ENCODE measurements around the gene LGI4.

Gene LGI4

GRCh38 chr19:35089554-35089953, 45.3 kb downstream of the LGI4 start:
- H3K79me2 ChIP-seq (ENCODE audit: low read length) = no peaks in the 10 kb centered on the region
- peaks cover 53% of the 10 kb centered on the region for H3K27me3 ChIP-seq (replicated peaks; ENCODE audit: insufficient read depth, low read length)
- no peak overlapping the region for H3K27ac ChIP-seq (ENCODE audit: low read length)
- no peaks in the 10 kb centered on the region for H3K9me2 ChIP-seq (replicated peaks; ENCODE audit: insufficient read depth, low read length)
- H3K4me2 ChIP-seq (ENCODE audit: low read depth, low read length) = no peak overlapping the region
- H3K9ac ChIP-seq (ENCODE audit: low read length) = no peak overlapping the region
- no peak for DNase-seq
- no peaks in the 10 kb centered on the region for H4K20me1 ChIP-seq (ENCODE audit: insufficient read depth, low read length)
- no peaks in the 10 kb centered on the region for H3K9me3 ChIP-seq (replicated peaks; ENCODE audit: insufficient read depth, low read length)
- no peaks in the 10 kb centered on the region for H3K4me1 ChIP-seq (ENCODE audit: low read length)
- no peak overlapping the region for H3K4me3 ChIP-seq (ENCODE audit: low read length)
- H3F3A ChIP-seq (ENCODE audit: insufficient read depth, low read length) = no peaks in the 10 kb centered on the region
- TF ChIP-seq EZH2 (optimal IDR thresholded peaks at IDR 0.05; ENCODE audit: low read depth, low read length) = no peak
- H2AFZ ChIP-seq (ENCODE audit: low read length) = no peak overlapping the region
- no peaks in the 10 kb centered on the region for H3K36me3 ChIP-seq (replicated peaks; ENCODE audit: insufficient read depth, low read length)

GRCh38 chr19:35088131-35088913, 46.5 kb downstream of the LGI4 start:
- Histone ChIP-seq H3F3A (ENCODE audit: insufficient read depth, low read length) (no peaks in the 10 kb centered on the region), H4K20me1 (ENCODE audit: insufficient read depth, low read length) (no peaks in the 10 kb centered on the region), H2AFZ (ENCODE audit: low read length) (no peak overlapping the region), H3K4me1 (ENCODE audit: low read length) (no peaks in the 10 kb centered on the region), H3K4me2 (ENCODE audit: low read depth, low read length) (no peak overlapping the region), H3K36me3 (replicated peaks; ENCODE audit: insufficient read depth, low read length) (no peaks in the 10 kb centered on the region), H3K9me2 (replicated peaks; ENCODE audit: insufficient read depth, low read length) (no peaks in the 10 kb centered on the region), H3K9ac (ENCODE audit: low read length) (no peak overlapping the region), H3K27ac (ENCODE audit: low read length) (no peak overlapping the region), H3K4me3 (ENCODE audit: low read length) (no peak overlapping the region), H3K79me2 (ENCODE audit: low read length) (no peaks in the 10 kb centered on the region), H3K27me3 (replicated peaks; ENCODE audit: insufficient read depth, low read length) (peaks cover 45% of the 10 kb centered on the region), H3K9me3 (replicated peaks; ENCODE audit: insufficient read depth, low read length) (no peaks in the 10 kb centered on the region)
- no peak for DNase-seq
- TF ChIP-seq EZH2phosphoT487 (IDR thresholded peaks at IDR 0.05; ENCODE audit: low read length) (no peak), EZH2 (optimal IDR thresholded peaks at IDR 0.05; ENCODE audit: low read depth, low read length) (no peak), CTCF (IDR thresholded peaks at IDR 0.05; ENCODE audit: low read length) (no peak)

GRCh38 chr19:35087393-35087792, 47.5 kb downstream of the LGI4 start:
- Histone ChIP-seq H3K9me2 (replicated peaks; ENCODE audit: insufficient read depth, low read length) (no peaks in the 10 kb centered on the region), H2AFZ (ENCODE audit: low read length) (no peak overlapping the region), H3K27ac (ENCODE audit: low read length) (no peak overlapping the region), H3K27me3 (replicated peaks; ENCODE audit: insufficient read depth, low read length) (peaks cover 45% of the 10 kb centered on the region), H3K36me3 (replicated peaks; ENCODE audit: insufficient read depth, low read length) (no peaks in the 10 kb centered on the region), H3K4me2 (ENCODE audit: low read depth, low read length) (no peak overlapping the region), H4K20me1 (ENCODE audit: insufficient read depth, low read length) (no peaks in the 10 kb centered on the region), H3K79me2 (ENCODE audit: low read length) (no peaks in the 10 kb centered on the region), H3K4me3 (ENCODE audit: low read length) (no peak overlapping the region), H3F3A (ENCODE audit: insufficient read depth, low read length) (no peaks in the 10 kb centered on the region), H3K9me3 (replicated peaks; ENCODE audit: insufficient read depth, low read length) (no peaks in the 10 kb centered on the region), H3K4me1 (ENCODE audit: low read length) (no peaks in the 10 kb centered on the region), H3K9ac (ENCODE audit: low read length) (no peak overlapping the region)
- TF ChIP-seq EZH2 (optimal IDR thresholded peaks at IDR 0.05; ENCODE audit: low read depth, low read length) = no peak
- no peak for TF ChIP-seq CTCF (IDR thresholded peaks at IDR 0.05; ENCODE audit: low read length)
- no peak for TF ChIP-seq EZH2phosphoT487 (IDR thresholded peaks at IDR 0.05; ENCODE audit: low read length)
- no peak for DNase-seq

- no peak overlapping the region for H3K4me3 ChIP-seq (ENCODE audit: low read length)
- H2AFZ ChIP-seq (ENCODE audit: low read length) = no peak overlapping the region
Measured at GRCh38 chr19:35086455-35086854, 48.4 kb downstream of the LGI4 start.

More at GRCh38 chr19:35086455-35086854, 48.4 kb downstream of the LGI4 start:
- Histone ChIP-seq H3K27me3 (replicated peaks; ENCODE audit: insufficient read depth, low read length) (peaks cover 44% of the 10 kb centered on the region), H3K9ac (ENCODE audit: low read length) (no peak overlapping the region), H3K27ac (ENCODE audit: low read length) (no peak overlapping the region), H3K36me3 (replicated peaks; ENCODE audit: insufficient read depth, low read length) (no peaks in the 10 kb centered on the region), H3K9me3 (replicated peaks; ENCODE audit: insufficient read depth, low read length) (no peaks in the 10 kb centered on the region), H3F3A (ENCODE audit: insufficient read depth, low read length) (no peaks in the 10 kb centered on the region), H4K20me1 (ENCODE audit: insufficient read depth, low read length) (no peaks in the 10 kb centered on the region), H3K79me2 (ENCODE audit: low read length) (no peaks in the 10 kb centered on the region), H3K9me2 (replicated peaks; ENCODE audit: insufficient read depth, low read length) (no peaks in the 10 kb centered on the region), H3K4me1 (ENCODE audit: low read length) (no peaks in the 10 kb centered on the region), H3K4me2 (ENCODE audit: low read depth, low read length) (no peak overlapping the region)
- no peak for TF ChIP-seq EZH2 (optimal IDR thresholded peaks at IDR 0.05; ENCODE audit: low read depth, low read length)
- TF ChIP-seq CTCF (IDR thresholded peaks at IDR 0.05; ENCODE audit: low read length) = no peak
- TF ChIP-seq EZH2phosphoT487 (IDR thresholded peaks at IDR 0.05; ENCODE audit: low read length) = no peak
- DNase-seq = no peak
